Measurements from ENCODE around the gene NAV2. TPM values are rescaled to one million over a fixed set of nuclear protein-coding genes. Genes with fewer than 3 reads are reported as not detected.

Gene NAV2
- total and polyA plus RNA-seq, 7 donors: 1.2 to 62.6 (median 22.1) TPM

DNA sequence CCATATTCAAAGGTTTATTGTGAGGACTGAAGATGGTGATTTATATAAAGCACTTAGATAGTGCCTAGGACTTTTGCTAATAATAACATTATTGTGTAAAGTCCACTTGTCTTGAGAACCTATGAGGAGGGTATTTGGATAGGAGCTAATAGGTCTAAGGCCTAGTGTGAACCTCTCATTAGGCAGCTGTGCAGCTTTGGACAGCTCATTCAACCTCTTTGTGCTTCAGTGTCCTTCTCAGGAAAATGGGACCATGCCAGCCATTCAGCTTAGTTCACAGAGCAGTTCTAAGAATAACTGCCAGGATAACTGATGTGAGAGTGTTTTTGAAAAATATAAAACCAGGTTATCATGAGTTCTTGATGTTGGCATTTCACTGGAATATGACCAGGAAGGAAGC, 56.2 kb downstream of the NAV2 start:
- peak overlapping the region in 2 of 4 donors; percentile 32 to 51 for H3K27ac ChIP-seq
- no peaks in the 10 kb centered on the region for H3K9me3 ChIP-seq
- DNase-seq: no peak
- H3K4me1 ChIP-seq: peaks cover 0 to 63% (median 51%) of the 10 kb centered on the region in 4 donors
- H3K36me3 ChIP-seq: no peaks in the 10 kb centered on the region
- no peak overlapping the region for H3K4me3 ChIP-seq
- no peaks in the 10 kb centered on the region for H3K27me3 ChIP-seq
- TF ChIP-seq, protein P1, sequence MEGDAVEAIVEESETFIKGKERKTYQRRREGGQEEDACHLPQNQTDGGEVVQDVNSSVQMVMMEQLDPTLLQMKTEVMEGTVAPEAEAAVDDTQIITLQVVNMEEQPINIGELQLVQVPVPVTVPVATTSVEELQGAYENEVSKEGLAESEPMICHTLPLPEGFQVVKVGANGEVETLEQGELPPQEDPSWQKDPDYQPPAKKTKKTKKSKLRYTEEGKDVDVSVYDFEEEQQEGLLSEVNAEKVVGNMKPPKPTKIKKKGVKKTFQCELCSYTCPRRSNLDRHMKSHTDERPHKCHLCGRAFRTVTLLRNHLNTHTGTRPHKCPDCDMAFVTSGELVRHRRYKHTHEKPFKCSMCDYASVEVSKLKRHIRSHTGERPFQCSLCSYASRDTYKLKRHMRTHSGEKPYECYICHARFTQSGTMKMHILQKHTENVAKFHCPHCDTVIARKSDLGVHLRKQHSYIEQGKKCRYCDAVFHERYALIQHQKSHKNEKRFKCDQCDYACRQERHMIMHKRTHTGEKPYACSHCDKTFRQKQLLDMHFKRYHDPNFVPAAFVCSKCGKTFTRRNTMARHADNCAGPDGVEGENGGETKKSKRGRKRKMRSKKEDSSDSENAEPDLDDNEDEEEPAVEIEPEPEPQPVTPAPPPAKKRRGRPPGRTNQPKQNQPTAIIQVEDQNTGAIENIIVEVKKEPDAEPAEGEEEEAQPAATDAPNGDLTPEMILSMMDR (IDR thresholded peaks at IDR 0.05): no peak
- intact Hi-C loops (cut with DNase I): no loop called here

DNA sequence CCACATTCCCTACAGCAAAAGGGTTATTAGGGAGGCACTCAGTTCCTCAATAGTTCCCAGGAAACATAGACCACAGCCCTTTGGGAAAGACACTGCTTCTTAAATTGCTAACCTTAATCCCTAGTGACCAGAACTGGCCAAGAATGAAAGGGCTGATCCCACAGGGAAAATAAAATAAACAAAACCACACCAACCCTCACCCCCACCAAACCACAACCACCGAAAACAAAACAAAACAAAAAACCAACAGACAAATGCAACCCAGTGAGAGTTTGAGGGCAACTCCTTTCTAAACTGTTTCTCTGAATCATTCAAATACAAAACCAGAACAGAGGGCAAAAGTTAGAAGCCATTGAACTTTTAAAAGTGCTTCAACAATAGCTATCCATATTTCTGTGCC, 57.2 kb downstream of the NAV2 start:
- Histone ChIP-seq H3K27ac (no peak overlapping the region), H3K36me3 (no peaks in the 10 kb centered on the region), H3K27me3 (no peaks in the 10 kb centered on the region), H3K4me1 (peaks cover 0 to 54% (median 41%) of the 10 kb centered on the region in 4 donors), H3K9me3 (no peaks in the 10 kb centered on the region), H3K4me3 (no peak overlapping the region)
- WGBS, 2 donors: 68 to 72% methylated on average over 1 of the region's 1 CpG
- TF ChIP-seq POLR2A (IDR thresholded peaks at IDR 0.05) (no peak), EP300 (IDR thresholded peaks at IDR 0.05) (no peak), POLR2AphosphoS5 (IDR thresholded peaks at IDR 0.05) (no peak)
- TF ChIP-seq, protein P1 (IDR thresholded peaks at IDR 0.05): no peak
- no peak for DNase-seq
- intact Hi-C loops (cut with DNase I): loop anchor here (5.0 kb wide), 1 partner anchor 42 kb away; no protein-coding TSS in a partner anchor

DNA sequence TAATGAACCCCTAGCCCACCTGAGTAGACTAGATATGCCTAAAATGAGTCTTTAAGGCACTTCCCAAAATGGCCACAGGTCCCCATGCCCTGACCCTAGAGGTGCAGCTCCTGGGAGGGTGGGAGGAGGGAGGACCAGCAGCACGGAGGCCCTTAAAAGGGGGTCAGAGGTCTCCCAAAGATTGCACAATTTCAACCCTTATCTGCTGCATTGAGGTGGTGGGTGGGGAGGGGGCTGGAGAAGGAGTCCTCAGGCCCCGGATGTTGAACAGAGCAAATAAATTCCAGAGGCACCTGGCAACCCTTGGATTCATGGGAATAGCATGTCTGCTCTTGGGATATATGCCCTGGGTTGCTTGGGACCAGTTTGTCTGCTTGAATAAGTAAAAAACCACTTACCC, 57.6 kb downstream of the NAV2 start:
- H3K36me3 ChIP-seq: no peaks in the 10 kb centered on the region
- 39 to 47% methylated on average over 2 of the region's 2 CpGs for WGBS, 2 donors
- H3K27me3 ChIP-seq: no peaks in the 10 kb centered on the region
- H3K27ac ChIP-seq: no peak overlapping the region
- no peak overlapping the region for H3K4me3 ChIP-seq
- intact Hi-C loops (cut with DNase I): loop anchor here (5.0 kb wide), 1 partner anchor 42 kb away; no protein-coding TSS in a partner anchor
- H3K4me1 ChIP-seq: peaks cover 0 to 50% (median 40%) of the 10 kb centered on the region in 4 donors
- TF ChIP-seq EP300 (IDR thresholded peaks at IDR 0.05): no peak
- TF ChIP-seq, protein P1 (IDR thresholded peaks at IDR 0.05): no peak
- no peak for TF ChIP-seq POLR2A (IDR thresholded peaks at IDR 0.05)
- DNase-seq: no peak
- H3K9me3 ChIP-seq: no peaks in the 10 kb centered on the region

DNA sequence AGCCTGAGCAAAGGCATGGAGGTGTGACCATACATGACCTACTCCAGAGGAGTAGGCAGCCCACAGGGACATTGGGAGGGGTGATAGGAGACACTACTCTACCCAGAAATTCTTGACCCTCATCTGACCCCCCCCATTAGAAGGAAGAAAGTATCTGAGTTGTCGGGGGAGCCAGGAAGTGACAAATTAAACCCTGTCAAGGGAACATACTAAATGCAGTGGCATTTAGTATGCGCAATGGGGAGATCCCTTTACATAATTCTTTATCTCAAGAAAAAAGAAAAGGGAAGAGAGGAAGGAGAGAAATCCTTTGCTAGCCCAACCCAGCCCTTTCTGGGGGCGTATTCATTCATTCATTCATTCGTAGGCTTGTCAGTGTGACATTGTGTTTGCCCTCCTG, 58.8 kb downstream of the NAV2 start:
- no peak for DNase-seq
- H3K36me3 ChIP-seq: no peaks in the 10 kb centered on the region
- H3K27me3 ChIP-seq: no peaks in the 10 kb centered on the region
- H3K4me1 ChIP-seq: peaks cover 0 to 45% (median 37%) of the 10 kb centered on the region in 4 donors
- TF ChIP-seq EP300 (IDR thresholded peaks at IDR 0.05) (no peak), POLR2AphosphoS5 (IDR thresholded peaks at IDR 0.05) (no peak), POLR2A (IDR thresholded peaks at IDR 0.05) (no peak)
- TF ChIP-seq, protein P1 (IDR thresholded peaks at IDR 0.05): no peak
- WGBS, 2 donors: 75 to 93% methylated on average over 4 of the region's 4 CpGs
- no peak overlapping the region for H3K4me3 ChIP-seq
- no peak overlapping the region for H3K27ac ChIP-seq
- intact Hi-C loops (cut with DNase I): loop anchor here (5.0 kb wide), 1 partner anchor 41 kb away; no protein-coding TSS in a partner anchor
- H3K9me3 ChIP-seq: no peaks in the 10 kb centered on the region

DNA sequence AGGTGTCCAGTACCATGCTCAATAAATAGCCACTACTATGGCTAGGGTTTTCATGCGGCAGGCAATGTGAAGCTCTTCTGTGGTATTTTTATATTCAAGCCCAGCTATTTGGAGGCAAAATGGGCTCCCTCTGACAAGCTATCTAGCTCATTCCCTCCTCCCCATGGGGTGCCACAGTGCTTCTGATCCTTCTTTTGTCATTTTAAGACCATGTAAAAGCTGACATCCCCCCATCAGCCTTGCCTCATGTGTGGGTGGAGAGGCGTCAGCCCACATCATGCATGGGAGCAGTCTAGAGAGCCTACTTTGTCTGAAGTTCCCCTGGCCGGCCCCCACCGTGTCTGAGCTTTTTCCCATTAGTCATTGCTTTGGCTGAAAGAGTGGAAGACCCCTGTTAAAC, 59.8 kb downstream of the NAV2 start:
- no peak for TF ChIP-seq EP300 (IDR thresholded peaks at IDR 0.05)
- TF ChIP-seq POLR2AphosphoS5 (IDR thresholded peaks at IDR 0.05): no peak
- TF ChIP-seq POLR2A (IDR thresholded peaks at IDR 0.05): no peak
- TF ChIP-seq, protein P1 (IDR thresholded peaks at IDR 0.05): no peak
- Histone ChIP-seq H3K9me3 (no peaks in the 10 kb centered on the region), H3K4me3 (no peak overlapping the region), H3K27me3 (no peaks in the 10 kb centered on the region), H3K36me3 (no peaks in the 10 kb centered on the region), H3K4me1 (peaks cover 0 to 42% (median 37%) of the 10 kb centered on the region in 4 donors), H3K27ac (no peak overlapping the region)
- DNase-seq: no peak
- intact Hi-C loops (cut with DNase I): loop anchor here (5.0 kb wide), 1 partner anchor 40 kb away; no protein-coding TSS in a partner anchor
- WGBS, 2 donors: 70 to 92% methylated on average over 4 of the region's 4 CpGs
